Measurements from ENCODE around the gene MS4A13.
"Not testable (repeated sequence)": the region's sequence is repeated elsewhere in the genome, so short reads cannot be mapped to it uniquely, and the experiment has no call there.

The MS4A13 gene, protein sequence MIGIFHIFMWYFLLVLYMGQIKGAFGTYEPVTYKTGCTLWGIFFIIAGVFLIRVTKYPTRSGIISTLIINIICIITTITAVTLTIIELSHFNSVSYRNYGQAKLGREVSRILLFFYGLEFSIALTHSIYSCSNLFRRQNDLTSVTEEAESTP

DNA sequence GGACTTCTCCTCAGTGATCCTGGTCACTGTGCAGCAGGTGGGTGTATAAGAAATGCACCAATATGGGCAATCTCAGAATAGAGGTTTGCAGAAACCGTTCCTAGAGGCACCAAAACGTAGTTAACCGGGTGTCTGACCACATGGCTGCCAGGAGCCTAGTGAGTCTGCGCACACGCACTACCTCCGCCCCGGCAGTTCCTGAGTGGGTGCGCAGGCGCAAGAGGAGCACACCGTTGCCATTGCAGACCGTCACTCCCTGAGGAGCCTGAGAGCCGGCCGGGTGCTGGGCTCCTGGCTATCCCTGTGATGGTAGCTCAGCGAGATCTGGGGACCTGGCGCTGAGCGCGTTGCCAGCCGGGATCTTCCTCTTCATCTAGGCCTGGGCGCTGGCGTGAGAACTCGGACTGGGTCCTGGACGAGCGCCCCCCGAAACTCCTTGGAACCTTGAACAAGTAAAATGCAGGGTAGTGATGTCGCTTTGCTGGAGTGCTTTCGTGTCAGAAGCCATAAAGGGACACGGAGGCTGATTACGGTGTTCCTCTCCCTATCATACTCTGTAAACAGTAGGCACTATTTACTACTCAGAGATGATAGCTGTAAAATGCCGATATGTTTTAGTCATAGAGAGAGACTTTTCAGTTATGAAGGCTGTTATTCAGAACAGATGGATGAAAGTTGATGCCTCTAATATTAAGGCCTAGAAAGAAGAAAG, at the start of gene MS4A13:
MS4A13 (plus strand) TSS at position 249 of the 712 bp plus-strand sequence. CDS start 2,692 bp downstream, outside the sequence.
- FAIRE-seq, result no peak

DNA sequence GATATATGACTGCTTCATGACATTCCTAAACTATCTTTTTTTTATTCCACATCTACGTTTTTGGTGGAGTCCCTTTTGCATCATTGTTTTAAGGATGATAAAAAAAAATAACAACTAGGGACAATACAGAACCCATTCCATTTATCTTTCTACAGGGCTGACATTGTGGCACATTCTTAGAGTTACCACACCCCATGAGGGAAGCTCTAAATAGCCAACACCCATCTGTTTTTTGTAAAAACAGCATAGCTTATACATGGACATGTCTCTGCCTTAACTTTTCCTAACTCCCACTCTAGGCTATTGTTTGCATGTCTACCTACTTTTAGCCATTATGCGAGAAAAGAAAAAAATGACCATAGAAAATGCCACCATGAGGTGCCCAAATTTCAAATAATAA, 46.4 kb upstream of the MS4A13 start:
- FAIRE-seq, result no peak

DNA sequence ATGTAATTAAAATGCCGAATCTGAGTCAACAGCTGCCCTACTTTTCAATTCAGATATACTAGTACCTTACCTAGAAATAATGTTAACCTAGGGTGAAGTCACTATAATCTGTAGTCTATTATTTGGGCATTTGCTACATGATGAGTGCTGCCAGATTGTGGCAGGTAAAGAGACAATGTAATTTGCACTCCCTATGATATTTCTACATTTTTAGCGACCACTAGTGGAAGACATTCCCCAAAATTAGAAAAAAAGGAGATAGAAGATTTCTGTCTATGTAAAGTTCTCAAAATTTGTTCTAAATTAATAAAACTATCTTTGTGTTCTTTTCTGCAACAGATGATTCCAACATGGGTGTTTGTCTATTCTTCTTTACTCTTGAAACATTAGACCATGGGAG, 45.5 kb upstream of the MS4A13 start:
- FAIRE-seq, result no peak

DNA sequence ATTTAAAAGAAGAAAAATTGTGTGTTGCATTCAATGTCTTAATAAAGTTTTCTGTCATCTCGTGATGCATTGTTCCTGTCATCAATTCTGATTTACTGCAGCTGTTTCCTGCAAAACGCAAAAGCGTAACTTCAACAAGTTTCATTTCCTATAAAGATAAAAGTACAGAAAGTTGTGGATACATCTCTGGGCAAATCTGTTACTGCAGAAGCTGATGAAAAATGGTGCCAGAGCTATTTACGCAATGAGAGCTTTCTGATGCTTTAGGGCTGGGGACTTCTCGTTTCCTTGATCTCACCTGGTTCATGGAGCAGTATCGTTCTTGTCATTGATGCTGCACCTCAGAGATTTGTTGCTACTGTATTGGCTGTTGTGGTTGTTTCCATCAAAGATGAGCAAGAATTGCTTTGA, 38.2 kb upstream of the MS4A13 start:
- FAIRE-seq, result no peak

DNA sequence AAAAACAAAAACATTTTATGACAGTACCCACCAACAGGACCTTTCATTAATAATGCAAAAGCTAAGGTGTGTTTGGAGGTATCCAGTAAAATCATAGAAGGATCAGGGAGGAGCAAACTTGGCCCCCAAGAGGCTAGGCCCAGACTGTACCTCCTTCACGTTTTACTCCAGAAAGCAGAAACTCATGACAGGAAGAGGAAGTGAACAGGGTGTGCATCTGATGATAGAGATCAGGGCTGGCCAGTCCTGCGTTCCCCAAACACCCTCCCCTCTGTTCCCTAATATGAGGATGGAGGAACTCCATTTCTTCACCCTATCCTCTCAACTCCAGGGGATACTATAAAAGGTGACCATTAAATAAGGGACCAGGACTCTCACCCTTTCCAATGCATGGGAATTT, 32.8 kb upstream of the MS4A13 start:
- no peak for FAIRE-seq

DNA sequence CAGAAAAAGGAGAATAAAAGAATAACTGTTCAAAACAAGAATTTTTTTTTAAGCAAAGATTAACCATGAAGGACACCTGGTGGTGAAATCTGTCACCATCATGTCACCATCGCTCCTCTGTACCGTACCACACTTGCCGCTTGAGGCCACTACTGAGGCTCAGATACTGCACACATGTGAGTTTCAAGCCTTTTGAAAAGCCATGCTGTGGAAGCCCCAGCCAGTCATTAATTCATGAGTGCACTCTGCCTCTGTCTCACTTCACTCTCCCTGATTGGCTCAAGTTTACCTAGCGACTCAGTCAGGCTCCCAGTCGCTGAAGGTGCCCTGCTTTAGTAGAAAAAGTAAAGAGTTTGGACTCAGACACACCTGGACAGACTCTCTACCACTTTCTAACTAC, 29.2 kb upstream of the MS4A13 start:
- FAIRE-seq, result no peak

DNA sequence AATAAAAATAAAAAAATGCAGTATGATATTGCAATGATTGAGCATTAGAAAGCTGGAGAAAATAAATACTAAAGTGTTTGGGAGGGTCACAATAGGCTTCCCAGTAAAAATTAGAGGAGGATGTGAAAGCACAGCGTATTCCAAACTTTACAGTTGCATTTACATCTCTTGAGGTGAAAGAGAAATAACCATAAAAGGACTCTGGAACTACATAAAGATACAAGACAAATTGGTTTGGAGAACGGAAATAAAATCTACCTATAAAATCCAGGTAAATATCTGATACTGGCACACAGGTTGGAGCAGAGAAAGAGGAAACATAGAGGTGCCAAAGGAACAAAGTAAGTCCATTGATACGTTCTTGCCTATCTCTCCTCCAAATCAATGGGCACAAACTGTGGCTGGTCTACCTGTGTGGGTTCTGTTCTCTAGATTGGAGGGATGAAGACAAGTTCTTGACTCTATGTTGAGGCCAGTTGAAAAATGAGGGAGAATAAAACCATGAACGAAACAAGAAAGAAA, 22.6 kb upstream of the MS4A13 start, which contains the start of gene MS4A12:
MS4A12 (plus strand) TSS at position 291 of the 522 bp plus-strand sequence. CDS start 4,541 bp downstream, outside the sequence.
- FAIRE-seq, result no peak

DNA sequence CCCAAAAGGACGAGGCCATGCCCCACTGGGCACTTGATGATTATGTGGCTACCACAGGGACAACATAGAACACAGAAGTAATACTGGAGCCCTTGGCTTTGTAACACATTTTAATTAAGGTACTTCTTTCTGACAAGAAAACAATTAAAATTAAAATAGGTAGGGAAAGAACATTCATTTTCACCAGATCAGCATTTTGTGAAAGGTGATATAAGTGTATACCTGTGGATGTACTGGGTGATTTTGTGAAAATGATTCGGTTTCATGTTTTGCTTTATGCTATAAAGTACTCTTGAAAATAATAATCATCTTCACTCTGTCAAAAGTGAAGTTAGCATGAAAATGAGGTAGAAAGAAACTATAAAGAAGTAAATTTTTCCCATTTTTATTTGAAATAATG, 21.7 kb upstream of the MS4A13 start:
- FAIRE-seq, result no peak

DNA sequence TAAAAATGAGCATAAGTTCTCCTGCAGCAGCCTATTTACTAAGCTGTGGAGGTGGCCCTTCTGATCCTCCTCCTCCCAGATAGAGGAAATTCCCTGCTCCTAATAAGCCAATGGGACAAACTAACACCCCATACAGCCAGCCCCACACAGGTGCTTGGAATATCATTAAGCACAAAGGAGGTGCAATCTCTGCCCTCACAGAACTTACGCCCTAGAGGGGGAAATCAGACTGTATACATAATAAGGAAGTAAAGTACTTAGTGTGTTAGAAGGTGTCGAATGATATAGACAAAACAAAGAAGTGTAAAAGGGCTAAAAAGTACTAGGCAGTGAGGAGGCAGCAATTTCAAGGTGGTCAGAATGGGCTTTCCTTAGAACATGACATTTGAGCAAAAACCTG, 16.8 kb upstream of the MS4A13 start:
- FAIRE-seq, result no peak

DNA sequence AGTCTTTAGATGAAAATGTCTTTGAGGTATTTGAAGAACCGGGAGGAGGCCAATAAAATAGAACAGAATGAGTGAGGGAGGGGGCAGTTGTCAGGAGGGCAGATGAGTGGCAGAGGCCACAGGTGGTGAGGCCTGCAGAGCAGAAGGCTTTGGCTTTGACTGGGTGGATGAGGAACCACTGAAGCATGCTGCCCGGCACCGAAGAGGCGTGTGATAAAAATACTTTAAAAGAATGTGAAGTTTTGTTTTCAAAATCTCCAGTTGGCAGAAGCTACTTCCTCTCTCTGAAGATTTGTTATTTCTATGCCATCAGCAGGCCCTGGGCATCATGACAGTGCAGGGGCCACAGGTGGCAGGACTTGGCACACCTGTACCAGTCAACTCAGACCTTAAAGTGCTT, 16.3 kb upstream of the MS4A13 start:
- FAIRE-seq, result no peak

DNA sequence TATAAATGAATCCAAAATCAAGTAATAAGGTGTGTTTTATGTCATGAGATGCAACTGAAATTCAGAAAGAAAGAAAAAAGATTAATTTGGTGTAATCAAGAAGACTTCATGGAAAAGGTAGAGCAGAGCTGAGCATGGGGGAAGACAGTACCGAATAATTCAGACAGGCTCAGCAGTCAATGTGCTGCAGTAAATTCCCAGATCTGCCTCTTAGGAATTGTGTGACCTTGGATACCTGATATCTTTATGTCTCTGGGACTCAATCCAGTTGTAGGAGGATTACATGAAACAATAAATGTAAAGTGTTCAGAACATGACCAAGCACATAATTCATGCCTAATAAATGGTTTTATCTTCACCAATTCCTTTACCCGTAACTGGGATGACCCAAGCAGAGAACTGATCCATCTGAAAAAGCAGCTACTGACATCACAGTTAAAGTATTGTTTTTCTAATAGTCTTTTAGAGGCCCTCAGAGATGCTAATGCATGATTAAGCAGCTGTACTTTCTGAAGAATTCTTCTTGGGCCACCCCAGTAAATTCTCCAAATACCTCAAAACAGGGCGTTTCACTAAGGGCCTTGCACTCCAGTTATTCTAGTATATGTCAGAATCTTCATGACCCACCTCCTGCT, 14.8 kb upstream of the MS4A13 start:
- FAIRE-seq, result no peak

DNA sequence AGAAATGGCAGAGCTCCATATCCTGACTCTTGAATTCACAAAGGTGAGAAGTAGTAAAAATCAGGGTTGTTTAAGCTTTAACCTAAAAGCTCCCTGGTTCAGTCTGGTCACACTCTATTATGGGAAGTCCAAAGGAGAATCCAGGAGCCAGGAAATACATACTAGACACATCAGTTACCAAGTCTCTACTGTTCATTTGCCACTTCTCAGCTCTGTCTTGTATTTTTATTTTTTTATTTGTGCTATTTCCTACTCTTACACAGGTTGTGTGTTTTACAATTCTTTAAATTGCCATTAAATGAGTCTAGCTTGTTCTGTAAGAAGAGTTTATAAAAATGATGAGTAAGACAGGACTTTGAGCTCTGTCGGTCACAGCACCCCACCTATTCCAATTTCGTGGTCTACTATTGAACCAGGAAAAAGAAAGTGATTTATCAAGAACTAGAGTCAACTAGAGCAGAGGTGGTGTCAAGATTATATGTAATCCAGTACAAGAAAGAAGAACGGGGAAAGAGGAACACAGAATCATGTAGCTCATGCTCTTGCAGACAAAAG, 12.9 kb upstream of the MS4A13 start:
- no peak for FAIRE-seq

DNA sequence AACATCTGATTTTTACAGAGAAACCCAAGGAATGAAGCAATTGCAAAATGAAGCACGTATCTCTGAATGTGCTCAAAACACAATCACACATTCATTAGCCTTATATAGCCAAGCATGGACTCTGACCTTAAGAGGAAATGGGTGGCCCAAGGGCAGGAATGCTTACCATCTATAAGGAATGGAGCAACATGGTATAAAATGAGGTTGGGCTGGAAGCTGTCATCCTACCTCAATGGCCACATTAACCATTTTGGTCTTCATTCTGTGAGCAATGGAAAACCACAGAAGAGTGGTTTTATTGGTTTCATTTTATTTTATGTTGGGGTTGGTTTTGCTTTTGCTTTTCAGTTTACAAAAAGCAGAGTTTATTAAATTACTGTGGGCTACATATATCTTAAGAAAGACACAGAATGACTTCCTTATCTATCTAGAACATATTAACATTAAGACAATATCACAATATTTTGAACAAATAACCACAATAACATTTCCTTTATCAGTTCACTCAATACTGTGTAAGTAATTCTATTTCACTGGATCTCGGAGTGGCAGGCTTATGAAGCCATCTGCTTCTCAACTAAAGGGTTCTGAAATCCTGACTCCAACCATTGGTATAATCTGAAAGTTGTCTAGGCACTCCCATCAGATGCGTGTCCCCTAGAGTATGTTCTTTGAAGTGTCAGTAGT, 10.8 kb upstream of the MS4A13 start:
- FAIRE-seq, result no peak

DNA sequence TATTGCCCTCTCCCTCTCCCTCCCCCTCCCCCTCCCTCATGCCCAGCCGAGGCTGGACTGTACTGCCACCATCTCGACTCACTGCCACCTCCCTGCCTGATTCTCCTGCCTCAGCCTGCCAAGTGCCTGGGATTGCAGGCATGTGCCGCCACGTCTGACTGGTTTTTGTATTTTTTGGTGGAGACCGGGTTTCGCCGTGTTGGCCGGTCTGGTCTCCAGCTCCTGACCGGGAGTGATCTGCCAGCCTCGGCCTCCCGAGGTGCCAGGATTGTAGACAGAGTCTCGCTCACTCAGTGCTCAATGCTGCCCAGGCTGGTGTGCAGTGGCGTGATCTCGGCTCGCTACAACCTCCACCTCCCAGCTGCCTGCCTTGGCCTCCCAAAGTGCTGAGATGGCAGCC, 5.6 kb upstream of the MS4A13 start:
- not testable (repeated sequence) for FAIRE-seq

DNA sequence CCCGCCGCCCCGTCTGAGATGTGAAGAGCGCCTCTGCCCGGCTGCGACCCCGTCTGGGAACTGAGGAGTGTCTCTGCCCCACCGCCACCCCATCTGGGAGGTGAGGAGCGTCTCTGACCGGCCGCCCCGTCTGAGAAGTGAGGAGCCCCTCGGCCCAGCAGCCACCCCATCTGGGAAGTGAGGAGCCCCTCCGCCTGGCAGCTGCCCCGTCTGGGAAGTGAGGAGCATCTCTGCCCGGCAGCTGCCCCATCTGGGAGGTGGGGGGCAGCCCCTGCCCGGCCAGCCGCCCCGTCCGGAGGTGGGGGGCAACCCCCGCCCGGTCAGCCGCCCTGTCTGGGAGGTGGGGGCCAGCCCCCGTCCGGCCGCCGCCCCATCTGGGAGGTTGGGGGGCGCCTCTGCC, 5.0 kb upstream of the MS4A13 start:
- not testable (repeated sequence) for FAIRE-seq

DNA sequence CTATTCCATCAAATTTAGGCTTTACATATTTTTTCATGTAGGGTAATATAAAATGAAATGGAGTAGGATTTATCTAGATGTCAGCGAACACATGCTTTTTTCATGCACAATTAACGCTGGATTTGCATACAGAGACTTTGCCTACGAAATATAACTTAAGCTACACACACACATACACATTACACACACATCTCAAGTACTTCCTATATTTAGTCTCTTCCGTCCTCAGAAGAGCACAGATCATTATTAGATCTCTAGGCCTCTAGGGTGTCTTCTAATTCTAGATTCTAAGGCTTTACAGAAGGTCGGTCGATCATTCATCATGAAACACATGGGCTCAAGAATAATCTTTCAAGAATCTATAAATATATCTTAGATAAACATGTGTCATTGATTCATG, 3.8 kb upstream of the MS4A13 start:
- no peak for FAIRE-seq

DNA sequence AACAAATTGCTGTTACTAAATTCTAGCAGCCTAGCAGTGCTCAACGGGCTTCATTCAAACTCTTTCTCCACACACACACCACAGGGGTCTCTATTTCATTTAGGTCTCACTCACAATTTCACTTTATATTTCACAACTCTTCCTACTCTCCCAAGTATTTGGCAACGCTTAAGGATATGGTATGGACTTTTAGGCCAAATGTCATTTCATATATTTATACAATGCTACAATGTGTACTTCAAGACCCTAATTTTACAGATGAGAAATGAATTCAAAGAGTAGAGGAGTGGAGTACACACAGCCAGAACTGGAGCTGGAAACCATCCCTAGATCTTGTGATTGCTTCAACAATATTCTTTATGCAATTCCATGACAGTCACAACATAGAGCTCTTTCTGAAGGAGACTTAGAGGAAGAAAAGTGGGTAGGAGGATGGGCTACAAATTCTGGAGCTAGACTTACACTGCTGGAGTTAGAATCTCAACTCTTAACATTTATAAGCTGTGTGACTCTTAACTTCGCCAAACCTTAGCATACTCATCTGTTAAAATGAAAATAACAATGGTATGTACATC, 2.5 kb upstream of the MS4A13 start:
- FAIRE-seq, result no peak

DNA sequence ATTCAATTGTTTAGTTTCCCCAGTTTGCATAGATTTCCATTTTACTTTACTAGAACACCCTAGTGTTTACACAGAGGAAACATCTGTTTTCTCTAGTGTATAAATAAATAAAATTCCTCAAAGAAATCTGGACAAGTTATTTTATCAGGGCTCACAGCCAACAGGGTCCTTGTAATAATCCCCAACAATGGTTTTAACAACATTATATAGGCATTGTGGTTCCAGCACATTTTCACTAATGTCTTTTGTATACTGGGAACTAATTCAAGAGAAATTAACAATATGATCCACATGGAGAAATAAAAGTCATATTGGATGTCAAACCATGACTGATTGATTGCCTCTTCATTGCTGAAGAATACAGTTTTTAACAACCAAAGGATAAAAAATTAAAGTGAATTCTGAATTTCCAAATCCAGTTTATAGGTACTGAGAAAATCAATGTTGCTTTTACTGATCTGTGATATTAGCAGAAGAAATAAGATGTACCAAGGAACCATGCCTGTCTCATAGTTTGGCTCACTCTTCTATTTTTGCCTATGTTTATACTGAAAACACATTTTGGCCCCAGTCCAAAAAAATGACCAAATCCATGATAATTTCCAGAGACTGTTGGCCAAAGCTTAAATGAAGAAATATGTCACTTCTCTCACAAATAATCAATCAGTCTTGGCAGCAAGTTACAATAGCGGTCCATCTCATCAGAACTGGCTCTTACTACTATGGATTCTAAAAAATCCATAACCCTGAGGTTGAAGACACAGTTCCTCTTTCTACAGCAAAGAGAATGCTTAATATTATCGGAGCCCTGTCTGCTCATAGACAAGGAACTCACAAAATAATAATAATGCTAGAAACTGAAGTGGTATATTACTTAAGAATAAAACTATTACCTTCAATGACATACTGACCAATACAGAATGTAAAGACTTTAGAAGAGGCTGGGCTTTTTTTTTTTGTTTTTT, 1.4 kb upstream of the MS4A13 start:
- no peak for FAIRE-seq

DNA sequence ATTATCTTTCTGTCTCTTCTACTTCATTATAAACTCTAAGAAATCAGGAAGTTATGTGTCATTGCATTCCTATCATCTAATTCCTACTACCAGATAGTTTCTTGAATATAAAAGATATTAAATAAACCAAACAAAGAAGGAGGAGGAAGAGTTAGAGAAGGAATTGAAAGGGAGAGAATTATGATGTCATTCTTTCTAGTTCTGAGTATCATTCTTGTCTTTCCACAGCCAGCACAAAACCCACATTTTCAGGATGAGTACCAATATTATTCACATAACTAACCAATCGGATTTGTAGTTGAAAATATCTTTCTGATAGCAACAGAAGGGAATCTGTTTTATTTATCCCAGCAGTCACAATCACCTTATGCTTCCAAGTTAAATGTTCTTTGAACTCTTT, 13.3 kb downstream of the MS4A13 start:
- no peak for FAIRE-seq

DNA sequence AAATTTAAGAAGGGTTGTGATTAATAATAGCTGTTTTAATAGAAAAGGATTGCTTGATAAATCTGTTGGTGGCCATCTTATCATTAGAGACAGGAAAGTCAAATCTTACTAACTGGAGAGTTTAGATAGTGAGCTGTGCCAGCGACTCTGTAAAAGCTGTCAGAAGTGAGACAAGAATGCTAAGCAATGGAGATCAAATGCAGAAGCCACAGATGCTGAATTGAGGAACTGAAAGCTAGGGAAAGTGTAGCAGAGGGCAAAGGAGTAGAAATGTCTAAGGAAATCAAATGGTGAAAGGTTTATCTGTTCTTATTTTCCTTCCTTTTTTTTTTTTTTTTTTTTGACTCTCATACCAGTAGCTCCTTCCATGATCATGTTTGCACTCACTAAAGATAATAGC, 13.7 kb downstream of the MS4A13 start:
- FAIRE-seq, result no peak

DNA sequence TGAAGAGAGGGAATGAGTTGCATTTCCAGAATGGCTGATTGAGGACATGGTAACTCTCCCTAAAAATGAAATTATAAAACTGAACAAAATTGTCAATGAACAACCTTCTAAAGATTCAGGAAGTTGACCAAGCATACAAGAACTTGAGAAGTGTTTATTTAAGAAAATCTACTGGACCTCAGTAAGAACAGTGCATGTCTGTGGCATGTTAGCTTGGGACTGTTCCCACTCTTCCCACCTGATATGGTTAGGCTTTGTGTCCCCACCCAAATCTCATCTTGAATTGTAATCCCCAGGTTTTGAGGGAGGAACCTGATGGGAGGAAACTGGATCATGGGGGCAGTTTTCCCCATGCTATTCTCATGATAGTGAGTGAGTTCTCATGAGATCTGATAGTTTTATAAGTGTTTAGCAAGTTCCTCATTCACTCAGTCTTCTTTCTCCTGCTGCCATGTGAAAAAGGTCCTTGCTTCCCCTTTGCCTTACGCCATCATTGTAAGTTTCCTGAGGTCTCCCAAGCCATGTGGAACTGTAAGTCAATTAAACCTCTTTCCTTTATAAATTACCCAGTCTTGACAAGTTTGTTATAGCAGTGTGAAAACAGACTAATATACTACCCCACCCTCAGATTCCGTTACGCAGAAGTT, 15.4 kb downstream of the MS4A13 start:
- FAIRE-seq, result no peak

Data from TTC549 (cell line).